ENCODE data around the gene TMEM198.

DNA sequence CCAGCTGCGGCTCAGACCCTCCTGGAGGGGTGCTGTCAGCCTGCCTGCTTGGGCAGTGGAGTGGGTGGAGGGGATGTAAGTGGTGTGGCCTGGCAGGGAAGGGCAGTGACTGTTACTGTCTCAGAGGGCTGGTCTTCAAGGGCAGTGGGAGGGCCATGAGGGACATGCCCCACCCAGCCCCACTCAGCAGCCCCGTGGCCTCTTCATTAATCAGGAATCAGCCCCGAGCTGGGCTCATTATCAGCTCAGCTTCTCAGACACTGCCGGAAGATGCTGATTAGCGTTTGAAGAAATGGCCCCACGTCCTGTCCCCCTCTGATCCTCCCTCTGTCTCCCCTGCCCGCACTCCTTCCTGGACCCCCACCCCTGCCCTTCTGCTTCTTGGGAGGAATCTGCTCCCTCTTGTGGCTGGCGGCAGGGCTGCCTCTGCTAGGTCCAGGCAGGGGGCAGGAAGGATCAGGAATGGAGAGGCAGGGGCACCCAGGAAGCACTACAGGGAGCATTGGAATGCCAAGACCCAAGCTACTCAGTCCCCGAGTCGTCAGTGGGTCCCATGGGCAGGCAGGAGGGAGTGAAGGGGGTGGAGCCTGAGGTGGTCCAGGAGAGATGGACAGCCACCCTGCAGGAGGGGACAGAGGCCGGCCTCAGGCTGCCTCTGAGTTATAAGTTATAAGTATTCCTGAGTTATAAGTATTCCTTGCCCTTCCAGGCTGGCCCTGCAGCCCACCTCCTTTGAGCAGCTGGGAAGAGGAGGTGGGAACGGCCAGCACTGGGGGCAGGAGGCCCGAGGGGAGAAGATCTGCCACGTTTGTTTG is 22.6 kb upstream of the TMEM198 start:
- TF ChIP-seq, protein P1, sequence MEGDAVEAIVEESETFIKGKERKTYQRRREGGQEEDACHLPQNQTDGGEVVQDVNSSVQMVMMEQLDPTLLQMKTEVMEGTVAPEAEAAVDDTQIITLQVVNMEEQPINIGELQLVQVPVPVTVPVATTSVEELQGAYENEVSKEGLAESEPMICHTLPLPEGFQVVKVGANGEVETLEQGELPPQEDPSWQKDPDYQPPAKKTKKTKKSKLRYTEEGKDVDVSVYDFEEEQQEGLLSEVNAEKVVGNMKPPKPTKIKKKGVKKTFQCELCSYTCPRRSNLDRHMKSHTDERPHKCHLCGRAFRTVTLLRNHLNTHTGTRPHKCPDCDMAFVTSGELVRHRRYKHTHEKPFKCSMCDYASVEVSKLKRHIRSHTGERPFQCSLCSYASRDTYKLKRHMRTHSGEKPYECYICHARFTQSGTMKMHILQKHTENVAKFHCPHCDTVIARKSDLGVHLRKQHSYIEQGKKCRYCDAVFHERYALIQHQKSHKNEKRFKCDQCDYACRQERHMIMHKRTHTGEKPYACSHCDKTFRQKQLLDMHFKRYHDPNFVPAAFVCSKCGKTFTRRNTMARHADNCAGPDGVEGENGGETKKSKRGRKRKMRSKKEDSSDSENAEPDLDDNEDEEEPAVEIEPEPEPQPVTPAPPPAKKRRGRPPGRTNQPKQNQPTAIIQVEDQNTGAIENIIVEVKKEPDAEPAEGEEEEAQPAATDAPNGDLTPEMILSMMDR (conservative IDR thresholded peaks at IDR 0.05; ENCODE audit: low read depth in 2 of 2) = peak; percentile 81 to 96
- TF ChIP-seq POLR2AphosphoS5 (IDR thresholded peaks at IDR 0.05; ENCODE audit: low read depth) (no peak), EZH2phosphoT487 (IDR thresholded peaks at IDR 0.05; ENCODE audit: unreplicated experiment) (no peak), NANOG (IDR thresholded peaks at IDR 0.05; ENCODE audit: borderline replicate concordance) (no peak), JUNB (IDR thresholded peaks at IDR 0.05; ENCODE audit: unreplicated experiment) (no peak)
- TF ChIP-seq, protein P2, sequence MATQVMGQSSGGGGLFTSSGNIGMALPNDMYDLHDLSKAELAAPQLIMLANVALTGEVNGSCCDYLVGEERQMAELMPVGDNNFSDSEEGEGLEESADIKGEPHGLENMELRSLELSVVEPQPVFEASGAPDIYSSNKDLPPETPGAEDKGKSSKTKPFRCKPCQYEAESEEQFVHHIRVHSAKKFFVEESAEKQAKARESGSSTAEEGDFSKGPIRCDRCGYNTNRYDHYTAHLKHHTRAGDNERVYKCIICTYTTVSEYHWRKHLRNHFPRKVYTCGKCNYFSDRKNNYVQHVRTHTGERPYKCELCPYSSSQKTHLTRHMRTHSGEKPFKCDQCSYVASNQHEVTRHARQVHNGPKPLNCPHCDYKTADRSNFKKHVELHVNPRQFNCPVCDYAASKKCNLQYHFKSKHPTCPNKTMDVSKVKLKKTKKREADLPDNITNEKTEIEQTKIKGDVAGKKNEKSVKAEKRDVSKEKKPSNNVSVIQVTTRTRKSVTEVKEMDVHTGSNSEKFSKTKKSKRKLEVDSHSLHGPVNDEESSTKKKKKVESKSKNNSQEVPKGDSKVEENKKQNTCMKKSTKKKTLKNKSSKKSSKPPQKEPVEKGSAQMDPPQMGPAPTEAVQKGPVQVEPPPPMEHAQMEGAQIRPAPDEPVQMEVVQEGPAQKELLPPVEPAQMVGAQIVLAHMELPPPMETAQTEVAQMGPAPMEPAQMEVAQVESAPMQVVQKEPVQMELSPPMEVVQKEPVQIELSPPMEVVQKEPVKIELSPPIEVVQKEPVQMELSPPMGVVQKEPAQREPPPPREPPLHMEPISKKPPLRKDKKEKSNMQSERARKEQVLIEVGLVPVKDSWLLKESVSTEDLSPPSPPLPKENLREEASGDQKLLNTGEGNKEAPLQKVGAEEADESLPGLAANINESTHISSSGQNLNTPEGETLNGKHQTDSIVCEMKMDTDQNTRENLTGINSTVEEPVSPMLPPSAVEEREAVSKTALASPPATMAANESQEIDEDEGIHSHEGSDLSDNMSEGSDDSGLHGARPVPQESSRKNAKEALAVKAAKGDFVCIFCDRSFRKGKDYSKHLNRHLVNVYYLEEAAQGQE (IDR thresholded peaks at IDR 0.05; ENCODE audit: unreplicated experiment) = no peak

Measured in GM23338 (cell line).